ENCODE data around the gene OLFM2.
"Not testable (repeated sequence)": the region's sequence is repeated elsewhere in the genome, so short reads cannot be mapped to it uniquely, and the experiment has no call there.

The OLFM2 gene

DNA sequence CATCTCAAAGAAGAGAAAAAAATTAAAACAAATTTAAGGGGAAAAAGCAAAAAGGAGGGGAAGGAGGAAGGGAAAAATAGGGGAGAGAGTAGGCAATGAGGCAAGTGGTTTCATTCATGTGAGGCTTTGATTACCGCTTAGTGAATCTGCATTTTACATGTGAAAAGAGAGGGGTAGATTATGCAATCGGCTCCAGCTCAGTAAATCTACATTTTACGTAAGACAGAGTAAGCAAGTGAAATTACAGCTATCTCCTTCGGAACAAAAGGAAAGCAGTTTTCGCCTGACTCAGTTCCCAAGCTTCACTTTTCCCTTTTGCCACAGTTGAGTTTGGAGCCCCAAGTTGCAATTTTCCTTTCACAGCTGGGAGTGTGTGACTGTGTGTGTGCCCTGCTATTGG lies 16.0 kb upstream of the OLFM2 start:
- TF ChIP-seq EZH2 (IDR thresholded peaks at IDR 0.05; ENCODE audit: borderline replicate concordance, low read depth, low read length, severe bottlenecking): no peak
- TF ChIP-seq, protein P1, sequence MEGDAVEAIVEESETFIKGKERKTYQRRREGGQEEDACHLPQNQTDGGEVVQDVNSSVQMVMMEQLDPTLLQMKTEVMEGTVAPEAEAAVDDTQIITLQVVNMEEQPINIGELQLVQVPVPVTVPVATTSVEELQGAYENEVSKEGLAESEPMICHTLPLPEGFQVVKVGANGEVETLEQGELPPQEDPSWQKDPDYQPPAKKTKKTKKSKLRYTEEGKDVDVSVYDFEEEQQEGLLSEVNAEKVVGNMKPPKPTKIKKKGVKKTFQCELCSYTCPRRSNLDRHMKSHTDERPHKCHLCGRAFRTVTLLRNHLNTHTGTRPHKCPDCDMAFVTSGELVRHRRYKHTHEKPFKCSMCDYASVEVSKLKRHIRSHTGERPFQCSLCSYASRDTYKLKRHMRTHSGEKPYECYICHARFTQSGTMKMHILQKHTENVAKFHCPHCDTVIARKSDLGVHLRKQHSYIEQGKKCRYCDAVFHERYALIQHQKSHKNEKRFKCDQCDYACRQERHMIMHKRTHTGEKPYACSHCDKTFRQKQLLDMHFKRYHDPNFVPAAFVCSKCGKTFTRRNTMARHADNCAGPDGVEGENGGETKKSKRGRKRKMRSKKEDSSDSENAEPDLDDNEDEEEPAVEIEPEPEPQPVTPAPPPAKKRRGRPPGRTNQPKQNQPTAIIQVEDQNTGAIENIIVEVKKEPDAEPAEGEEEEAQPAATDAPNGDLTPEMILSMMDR (IDR thresholded peaks at IDR 0.05; ENCODE audit: borderline replicate concordance, extremely low read depth, low read length, poor library complexity, severe bottlenecking): no peak
- no peak overlapping the region for H3K4me3 ChIP-seq (ENCODE audit: low read depth in 1 of 2, low read length in 2 of 2)
- H3K79me2 ChIP-seq (ENCODE audit: insufficient read depth, low read length): no peaks in the 10 kb centered on the region
- no peak overlapping the region for H3K27ac ChIP-seq (ENCODE audit: low read length)
- no peak overlapping the region for H2AFZ ChIP-seq (ENCODE audit: low read depth, low read length)
- no peaks in the 10 kb centered on the region for H3K36me3 ChIP-seq (ENCODE audit: insufficient read depth, low read length)
- no peak overlapping the region for H3K9ac ChIP-seq (ENCODE audit: low read depth, low read length)
- ATAC-seq (ENCODE audit: insufficient read depth, low read depth): no peak
- no peaks in the 10 kb centered on the region for H3K27me3 ChIP-seq (ENCODE audit: insufficient read depth, low read length, poor library complexity)
- H3K9me3 ChIP-seq (ENCODE audit: insufficient read depth, low read length, severe bottlenecking): no peaks in the 10 kb centered on the region
- no peak overlapping the region for H3K4me2 ChIP-seq (ENCODE audit: insufficient read depth, low read length)
- H4K20me1 ChIP-seq (ENCODE audit: insufficient read depth, low read length): no peaks in the 10 kb centered on the region
- DNase-seq: no peak
- H3K4me1 ChIP-seq (ENCODE audit: insufficient read depth, low read length): no peaks in the 10 kb centered on the region

DNA sequence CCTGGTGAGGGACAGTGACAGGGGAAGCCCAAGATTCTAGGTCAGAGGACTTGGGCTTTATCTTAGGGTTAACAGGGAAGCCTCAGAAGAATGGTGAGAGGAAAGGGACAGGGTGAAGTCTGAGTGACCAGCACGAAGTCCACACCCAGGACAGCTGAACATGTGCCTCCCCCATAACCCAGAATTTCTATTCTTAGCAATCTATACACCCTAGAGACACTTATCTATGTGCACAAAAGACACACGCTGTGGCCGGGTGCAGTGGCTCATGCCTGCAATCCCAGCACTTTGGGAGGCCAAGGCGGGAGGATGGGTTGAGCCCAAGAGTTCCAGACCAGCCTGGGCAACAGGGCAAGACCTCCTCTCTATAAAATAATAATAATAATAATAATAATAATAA lies 11.1 kb upstream of the OLFM2 start:
- Histone ChIP-seq H4K20me1 (ENCODE audit: insufficient read depth, low read length) (no peaks in the 10 kb centered on the region), H3K9me3 (ENCODE audit: insufficient read depth, low read length, severe bottlenecking) (no peaks in the 10 kb centered on the region), H2AFZ (ENCODE audit: low read depth, low read length) (no peak overlapping the region), H3K4me3 (ENCODE audit: low read depth in 1 of 2, low read length in 2 of 2) (no peak overlapping the region), H3K36me3 (ENCODE audit: insufficient read depth, low read length) (no peaks in the 10 kb centered on the region), H3K4me1 (ENCODE audit: insufficient read depth, low read length) (no peaks in the 10 kb centered on the region), H3K27ac (ENCODE audit: low read length) (no peak overlapping the region), H3K79me2 (ENCODE audit: insufficient read depth, low read length) (no peaks in the 10 kb centered on the region), H3K27me3 (ENCODE audit: insufficient read depth, low read length, poor library complexity) (no peaks in the 10 kb centered on the region), H3K9ac (ENCODE audit: low read depth, low read length) (no peak overlapping the region), H3K4me2 (ENCODE audit: insufficient read depth, low read length) (no peak overlapping the region)
- TF ChIP-seq EZH2 (IDR thresholded peaks at IDR 0.05; ENCODE audit: borderline replicate concordance, low read depth, low read length, severe bottlenecking): no peak
- TF ChIP-seq, protein P1 (IDR thresholded peaks at IDR 0.05; ENCODE audit: borderline replicate concordance, extremely low read depth, low read length, poor library complexity, severe bottlenecking): no peak
- DNase-seq (no peak), ATAC-seq (ENCODE audit: insufficient read depth, low read depth) (no peak)

DNA sequence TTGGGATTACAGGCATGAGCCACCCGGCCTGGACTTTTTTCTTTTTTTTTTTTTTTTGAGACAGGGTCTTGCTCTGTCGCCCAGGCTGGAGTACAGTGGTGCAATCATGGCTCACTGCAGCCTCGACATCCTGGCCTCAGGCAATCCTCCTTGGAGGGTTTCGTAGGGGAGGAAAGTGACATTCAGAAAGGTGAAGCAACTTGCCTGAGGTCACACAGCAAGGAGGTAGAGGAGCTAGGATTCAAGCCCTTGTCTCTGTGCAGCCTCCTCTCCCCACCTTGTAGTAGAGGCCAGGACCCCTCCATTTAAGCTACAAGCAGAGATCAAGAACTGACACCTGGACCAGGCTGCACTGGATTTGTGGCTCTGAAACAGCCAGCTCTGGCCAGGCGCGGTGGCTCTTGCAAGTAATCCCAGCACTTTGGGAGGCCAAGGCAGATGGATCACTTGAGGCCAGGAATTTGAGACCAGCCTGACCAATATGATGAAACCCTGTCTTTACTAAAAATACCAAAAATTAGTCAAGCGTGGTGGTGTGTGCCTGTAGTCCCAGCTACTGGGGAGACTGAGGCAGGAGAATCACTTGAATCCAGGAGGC lies 10.3 kb upstream of the OLFM2 start:
- H3K4me1 ChIP-seq (ENCODE audit: insufficient read depth, low read length); H3K27me3 ChIP-seq (ENCODE audit: insufficient read depth, low read length, poor library complexity); H3K9me3 ChIP-seq (ENCODE audit: insufficient read depth, low read length, severe bottlenecking); DNase-seq; H3K27ac ChIP-seq (ENCODE audit: low read length); ATAC-seq (ENCODE audit: insufficient read depth, low read depth); H3K4me2 ChIP-seq (ENCODE audit: insufficient read depth, low read length); H3K4me3 ChIP-seq (ENCODE audit: low read depth in 1 of 2, low read length in 2 of 2); H3K9ac ChIP-seq (ENCODE audit: low read depth, low read length); H3K36me3 ChIP-seq (ENCODE audit: insufficient read depth, low read length); H4K20me1 ChIP-seq (ENCODE audit: insufficient read depth, low read length); H3K79me2 ChIP-seq (ENCODE audit: insufficient read depth, low read length); H2AFZ ChIP-seq (ENCODE audit: low read depth, low read length): not testable (repeated sequence)

DNA sequence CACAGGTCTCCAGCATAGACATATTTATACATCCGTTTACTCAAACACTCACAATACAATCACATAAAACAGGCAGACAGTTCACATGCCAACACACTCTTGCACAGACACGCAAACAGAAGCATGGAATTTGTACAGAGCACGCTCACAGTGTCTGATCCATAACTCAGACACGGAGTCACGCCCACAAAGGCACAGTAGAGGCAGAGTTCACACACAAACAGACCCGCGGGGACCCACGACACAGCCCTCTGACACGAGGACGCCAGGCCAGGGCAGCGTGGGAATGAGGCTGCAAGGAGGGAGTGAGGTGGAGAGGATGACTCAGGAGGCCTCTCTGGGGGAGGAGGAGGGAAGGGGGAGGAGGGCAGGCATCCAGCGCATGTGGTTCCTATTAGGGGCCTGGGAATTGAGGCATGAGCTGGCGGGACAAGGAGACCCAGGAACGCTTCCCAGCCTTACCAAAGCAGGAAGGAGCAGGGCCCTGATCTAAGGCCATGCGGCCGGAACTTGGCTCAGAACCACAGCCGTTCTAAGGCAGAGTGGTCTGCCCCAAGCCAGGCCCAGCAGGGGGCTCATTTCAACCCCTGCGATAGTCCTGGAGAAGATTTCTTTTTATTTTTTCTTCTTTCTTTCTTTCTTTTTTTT lies 9.1 kb upstream of the OLFM2 start:
- Histone ChIP-seq H3K9ac (ENCODE audit: low read depth, low read length) (no peak overlapping the region), H3K4me3 (ENCODE audit: low read depth in 1 of 2, low read length in 2 of 2) (no peak overlapping the region), H3K27me3 (ENCODE audit: insufficient read depth, low read length, poor library complexity) (no peaks in the 10 kb centered on the region), H3K36me3 (ENCODE audit: insufficient read depth, low read length) (no peaks in the 10 kb centered on the region), H3K9me3 (ENCODE audit: insufficient read depth, low read length, severe bottlenecking) (peaks cover 4% of the 10 kb centered on the region), H4K20me1 (ENCODE audit: insufficient read depth, low read length) (no peaks in the 10 kb centered on the region), H2AFZ (ENCODE audit: low read depth, low read length) (no peak overlapping the region), H3K4me2 (ENCODE audit: insufficient read depth, low read length) (no peak overlapping the region), H3K27ac (ENCODE audit: low read length) (no peak overlapping the region), H3K79me2 (ENCODE audit: insufficient read depth, low read length) (no peaks in the 10 kb centered on the region), H3K4me1 (ENCODE audit: insufficient read depth, low read length) (no peaks in the 10 kb centered on the region)
- no peak for ATAC-seq (ENCODE audit: insufficient read depth, low read depth)
- TF ChIP-seq EZH2 (IDR thresholded peaks at IDR 0.05; ENCODE audit: borderline replicate concordance, low read depth, low read length, severe bottlenecking): no peak
- TF ChIP-seq, protein P1 (IDR thresholded peaks at IDR 0.05; ENCODE audit: borderline replicate concordance, extremely low read depth, low read length, poor library complexity, severe bottlenecking): no peak
- DNase-seq: no peak

All from DND-41 (cell line).